Measurements from ENCODE around the gene OR52I2.

Gene OR52I2

GRCh38 chr11:4607781-4608666 lies 26.5 kb downstream of the OR52I2 start, which contains the start of gene TRIM68:
TSS of gene TRIM68 (minus strand) at chr11:4608231. CDS start at chr11:4605504, 2,727 bp downstream.
- DNase-seq (ENCODE audit: low read depth in 2 of 2): peak; percentile 88 to 91

- DNase-seq (ENCODE audit: low read depth in 2 of 2): no peak
These were observed 28.9 kb downstream of the OR52I2 start for GRCh38 chr11:4610258-4610935.

- no peak for DNase-seq (ENCODE audit: low read depth in 2 of 2)
These were observed 30.4 kb downstream of the OR52I2 start for GRCh38 chr11:4611986-4612385.

- DNase-seq (ENCODE audit: low read depth in 2 of 2): no peak
These were observed 34.4 kb downstream of the OR52I2 start for GRCh38 chr11:4615856-4616444.

- no peak for DNase-seq (ENCODE audit: low read depth in 2 of 2)
These were observed 38.0 kb downstream of the OR52I2 start for GRCh38 chr11:4619514-4619913.

- no peak for DNase-seq (ENCODE audit: low read depth in 2 of 2)
These were observed 44.9 kb downstream of the OR52I2 start for GRCh38 chr11:4626207-4627099.

GRCh38 chr11:4636136-4636535 lies 54.6 kb downstream of the OR52I2 start:
- no peak for DNase-seq (ENCODE audit: low read depth in 2 of 2)

- DNase-seq (ENCODE audit: low read depth in 2 of 2): peak; percentile 44 to 53
These were observed 55.6 kb downstream of the OR52I2 start, which contains the start of gene OR51D1 for GRCh38 chr11:4636962-4637661. TSS of gene OR51D1 (plus strand) at chr11:4637477. CDS start at chr11:4639791, 2,314 bp downstream.

- DNase-seq (ENCODE audit: low read depth in 2 of 2): no peak
These were observed 56.1 kb downstream of the OR52I2 start for GRCh38 chr11:4637662-4638047.

GRCh38 chr11:4639931-4640330 lies 58.4 kb downstream of the OR52I2 start:
- no peak for DNase-seq (ENCODE audit: low read depth in 2 of 2)

- no peak for DNase-seq (ENCODE audit: low read depth in 2 of 2)
These were observed 60.0 kb downstream of the OR52I2 start for GRCh38 chr11:4641501-4641900.

GRCh38 chr11:4642043-4642442 lies 60.5 kb downstream of the OR52I2 start:
- DNase-seq (ENCODE audit: low read depth in 2 of 2): no peak

Data from stimulated activated CD8-positive, alpha-beta memory T cell treated with anti-CD3 and anti-CD28 coated beads, Interleukin-7, amount 100 ng/mL, for 4 hours (primary cell).